Endothelial cell of umbilical vein (primary cell): Measurements from ENCODE around the gene NKD2. TPM values are rescaled to one million over a fixed set of nuclear protein-coding genes. Genes with fewer than 3 reads are reported as not detected.

Source experiments
- BruUV-seq: library from RNA; stranded (reverse); fragments of 400-500 nt; replicated peaks from 2 replicates; lab custom pipeline; 2021; lab: Mats Ljungman, UMichigan
- CTCF ChIA-PET: fragments of 300-600, 350-600 bp; sonication (Branson Sonifier 250); formaldehyde crosslinking; loops from one replicate; lab custom pipeline; 2021; ENCODE audit warnings: antibody characterized with exemption, inconsistent platforms; lab: Charles Lee
- POLR2A ChIA-PET: fragments of 300-600, 350-600 bp; sonication (Branson Sonifier 250); formaldehyde crosslinking; loops from one replicate; lab custom pipeline; 2021; ENCODE audit warnings: antibody characterized with exemption, inconsistent platforms; lab: Charles Lee
- DNase-seq: peaks from one replicate; pipeline ENCODE4 v3.0.0-alpha.2; 2011; ENCODE audit warnings: low read depth, low spot score
- FAIRE-seq: peaks from 2 replicates; lab custom pipeline; 2011; peaks lifted over from hg19 to GRCh38; lab: Jason Lieb, UNC
- H2AFZ ChIP-seq: 2 replicates; pipeline ENCODE4 v1.6.0; 2012; ENCODE audit warnings: low read depth, low read length, control low read depth, inconsistent platforms
- H3K27ac ChIP-seq: 2 replicates; pipeline ENCODE4 v1.5.1; 2011; ENCODE audit warnings: low read depth, mild to moderate bottlenecking, control low read depth, low read length, moderate library complexity; ENCODE audit not compliant: insufficient read depth
- H3K27me3 ChIP-seq, 2 experiments: 2 replicates each; pipeline versions ENCODE4 v1.6.0 to v1.6.1; 2011; ENCODE audit warnings: low read length in 2 of 2, mixed read lengths in 1 of 2; ENCODE audit not compliant: control insufficient read depth in 2 of 2, insufficient read depth in 2 of 2
- H3K36me3 ChIP-seq, 2 experiments: 2 replicates in 1 of 2; 3 replicates in 1 of 2; pipeline ENCODE4 v1.5.1; 2011; ENCODE audit warnings: low read length in 2 of 2, mild to moderate bottlenecking in 1 of 2, moderate library complexity in 1 of 2; ENCODE audit not compliant: control insufficient read depth in 2 of 2, insufficient read depth in 2 of 2; ENCODE audit errors: extremely low read depth in 1 of 2
- H3K4me1 ChIP-seq: 3 replicates; pipeline ENCODE4 v1.5.1; 2011; ENCODE audit warnings: mild to moderate bottlenecking, low read length; ENCODE audit not compliant: control insufficient read depth, insufficient read depth; ENCODE audit errors: extremely low read depth
- H3K4me2 ChIP-seq: 2 replicates; pipeline ENCODE4 v1.6.1; 2011; ENCODE audit warnings: low read length, control low read depth, mixed read lengths; ENCODE audit not compliant: insufficient read depth
- H3K4me3 ChIP-seq, 3 experiments: fragments of 200-600 bp in 1 of 3; sonication (generic), shearing (Covaris generic) in 1 of 3; replicated peaks in 1 of 3; 2 replicates each; pipeline ENCODE4 v1.5.1; 2011 to 2016; ENCODE audit warnings: control low read depth in 3 of 3, low read length in 3 of 3, mild to moderate bottlenecking in 2 of 3, inconsistent platforms in 1 of 3, low read depth in 1 of 3, moderate library complexity in 1 of 3; ENCODE audit not compliant: insufficient read depth in 1 of 3
- H3K79me2 ChIP-seq: 2 replicates; pipeline ENCODE4 v1.6.0; 2012; ENCODE audit warnings: low read length, inconsistent platforms; ENCODE audit not compliant: control insufficient read depth, insufficient read depth
- H3K9ac ChIP-seq: replicated peaks from 2 replicates; pipeline ENCODE3; 2011; ENCODE audit warnings: low read length, control low read depth; ENCODE audit not compliant: insufficient read depth; ENCODE audit errors: extremely low read depth
- H3K9me1 ChIP-seq: replicated peaks from 3 replicates; pipeline ENCODE4 v1.6.0; 2011; ENCODE audit warnings: mild to moderate bottlenecking, low read length; ENCODE audit not compliant: control insufficient read depth, insufficient read depth; ENCODE audit errors: extremely low read depth
- H3K9me3 ChIP-seq: replicated peaks from 2 replicates; pipeline ENCODE4 v1.5.1; 2012; ENCODE audit warnings: low read length, inconsistent platforms; ENCODE audit not compliant: control insufficient read depth, insufficient read depth
- H4K20me1 ChIP-seq: replicated peaks from 2 replicates; pipeline ENCODE3; 2011; ENCODE audit warnings: mild to moderate bottlenecking, low read length; ENCODE audit not compliant: control insufficient read depth, insufficient read depth; ENCODE audit errors: extremely low read depth
- CTCF ChIP-seq, 2 donors: IDR thresholded peaks; 1 replicate in 1 of 2; 2 replicates in 1 of 2; pipeline ENCODE4 v1.5.1; 2011; ENCODE audit warnings: low read length in 2 of 2, mild to moderate bottlenecking in 2 of 2, moderate library complexity in 2 of 2, control low read depth in 1 of 2, inconsistent platforms in 1 of 2, low read depth in 1 of 2; ENCODE audit not compliant: insufficient read depth in 1 of 2; ENCODE audit errors: extremely low read depth in 1 of 2
- EZH2 ChIP-seq: IDR thresholded peaks from 2 replicates; pipeline ENCODE4 v1.6.1; 2012; ENCODE audit warnings: borderline replicate concordance, low read depth, mild to moderate bottlenecking, moderate library complexity, low read length, inconsistent platforms; ENCODE audit not compliant: severe bottlenecking
- FOS ChIP-seq: IDR thresholded peaks from 2 replicates; pipeline ENCODE4 v1.6.1; 2011; ENCODE audit warnings: mild to moderate bottlenecking, low read length, moderate library complexity, borderline replicate concordance; ENCODE audit not compliant: insufficient read depth
- GATA2 ChIP-seq: IDR thresholded peaks from 2 replicates; pipeline ENCODE4 v1.7.0; 2011; ENCODE audit warnings: low read depth, mild to moderate bottlenecking, moderate library complexity, mixed read lengths, low read length; ENCODE audit not compliant: insufficient read length, insufficient read depth
- JUN ChIP-seq: IDR thresholded peaks from 2 replicates; pipeline ENCODE4 v1.6.1; 2011; ENCODE audit warnings: borderline replicate concordance, low read depth; ENCODE audit not compliant: insufficient read length, insufficient read depth
- MYC ChIP-seq: IDR thresholded peaks from one replicate; pipeline ENCODE4 v1.6.1; 2011; ENCODE audit warnings: mild to moderate bottlenecking, low read depth, low read length
- POLR2A ChIP-seq: IDR thresholded peaks from 2 replicates; pipeline ENCODE4 v1.6.1; 2012; ENCODE audit warnings: low read depth, mild to moderate bottlenecking, control low read depth, low read length
- POLR2AphosphoS5 ChIP-seq: IDR thresholded peaks from 2 replicates; pipeline ENCODE4 v1.6.1; 2012; ENCODE audit warnings: low read depth, mild to moderate bottlenecking, control low read depth, low read length, moderate library complexity; ENCODE audit not compliant: insufficient read depth
- dilution Hi-C: fragments of 300-500 bp; cut with MboI; formaldehyde crosslinking; loops from one replicate; pipeline ENCODE4 v1.15.0; 2019; ENCODE audit warnings: low sequenced_read_pairs; ENCODE audit not compliant: extremely low pct_ligation_motif_present
- intact Hi-C: fragments of 100-400 bp; cut with micrococcal nuclease; formaldehyde crosslinking; loops from one replicate; pipeline ENCODE4 v1.10.0; 2022
- polyA plus RNA-seq, 4 experiments: library from polyadenylated mRNA; depleted of rRNA in 3 of 4; stranded (reverse) in 3 of 4; unstranded in 1 of 4; fragments of >200 nt; gene quantifications; 2 replicates each; pipeline versions ENCODE4 v1.2.1 to v1.2.3, GENCODE V29; 2011 to 2012; ENCODE audit warnings: missing spikeins in 1 of 4
- total RNA-seq: library from RNA; stranded (reverse); gene quantifications from 2 replicates; pipeline ENCODE4 v1.2.3, GENCODE V29; 2021
- TF ChIP-seq, protein P1 (sequence below): IDR thresholded peaks from 2 replicates; pipeline ENCODE4 v1.6.1; 2011; ENCODE audit not compliant: insufficient read depth, insufficient read length

The NKD2 gene
- total and polyA plus RNA-seq, 2 donors (not counting 3 experiments of a cell fraction or from before 2014, with no cell fraction given), result 0.08 TPM; not detected in 1

DNA sequence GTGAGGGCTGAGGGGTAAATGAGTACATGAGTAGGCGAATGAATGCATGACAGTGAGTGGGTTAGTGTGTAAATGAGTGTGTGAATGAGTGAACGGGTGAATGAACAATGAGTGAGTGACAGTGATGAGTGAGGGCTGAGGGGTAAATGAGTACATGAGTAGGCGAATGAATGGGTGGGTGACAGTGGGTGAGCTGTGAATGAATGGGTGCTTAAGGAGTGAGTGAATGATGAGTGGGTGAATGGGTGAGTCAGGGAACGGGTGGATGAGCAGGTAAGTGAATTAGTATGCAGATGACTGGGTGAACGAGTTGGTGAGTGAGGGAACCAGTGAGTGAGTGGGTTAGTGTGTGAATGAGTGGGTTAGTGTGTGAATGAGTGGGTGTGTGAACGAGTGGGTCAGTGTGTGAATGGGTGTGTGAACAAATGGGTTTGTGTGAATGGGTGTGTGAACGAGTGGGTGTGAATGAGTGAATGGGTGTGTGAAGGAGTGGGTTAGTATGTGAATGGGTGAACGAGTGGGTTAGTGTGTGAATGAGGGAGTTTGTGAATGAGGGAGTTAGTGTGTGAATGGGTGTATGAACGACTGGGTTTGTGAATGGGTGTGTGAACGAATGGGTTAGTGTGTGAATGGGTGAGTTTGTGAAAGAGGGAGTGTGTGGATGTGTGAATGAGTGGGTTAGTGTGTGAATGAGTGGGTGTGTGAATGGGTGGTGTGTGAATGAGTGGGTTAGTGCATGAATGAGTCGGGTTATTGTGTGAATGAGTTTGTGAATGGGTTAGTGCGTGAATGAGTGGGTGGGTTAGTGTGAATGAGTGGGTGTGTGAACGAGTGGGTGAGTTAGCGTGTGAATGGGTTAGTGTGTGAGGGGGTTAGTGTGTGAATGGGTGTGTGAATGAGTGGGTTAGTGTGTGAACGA lies 32.9 kb downstream of the NKD2 start:
- Histone ChIP-seq H3K4me3 (no peak overlapping the region), H3K79me2 (no peaks in the 10 kb centered on the region), H4K20me1 (no peaks in the 10 kb centered on the region), H3K4me1 (no peaks in the 10 kb centered on the region), H3K27me3 (no peaks in the 10 kb centered on the region), H3K4me2 (no peak overlapping the region), H3K9me3 (no peaks in the 10 kb centered on the region), H3K9me1 (no peaks in the 10 kb centered on the region), H2AFZ (no peak overlapping the region), H3K27ac (no peak overlapping the region), H3K36me3 (no peaks in the 10 kb centered on the region), H3K9ac (no peak overlapping the region)
- intact Hi-C loops (no loop called here), dilution Hi-C loops (no loop called here)
- CTCF ChIA-PET, result no interaction called here
- no TSS peak for BruUV-seq
- DNase-seq (no peak), FAIRE-seq (no peak)
- POLR2A ChIA-PET, result no interaction called here
- TF ChIP-seq JUN (no peak), POLR2A (no peak), POLR2AphosphoS5 (no peak), MYC (no peak), CTCF (IDR thresholded peaks at IDR 0.05; ENCODE audit: extremely low read depth in 1 of 2, insufficient read depth in 1 of 2, low read depth in 1 of 2, low read length in 2 of 2) (no peak), GATA2 (no peak), FOS (no peak), EZH2 (no peak)
- TF ChIP-seq, protein P1, sequence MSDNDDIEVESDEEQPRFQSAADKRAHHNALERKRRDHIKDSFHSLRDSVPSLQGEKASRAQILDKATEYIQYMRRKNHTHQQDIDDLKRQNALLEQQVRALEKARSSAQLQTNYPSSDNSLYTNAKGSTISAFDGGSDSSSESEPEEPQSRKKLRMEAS, result no peak
